ENCODE data around the gene EHD4.
A peak's percentile ranks its signal among the peaks of the same experiment; 100 is the strongest.

EHD4 gene

DNA sequence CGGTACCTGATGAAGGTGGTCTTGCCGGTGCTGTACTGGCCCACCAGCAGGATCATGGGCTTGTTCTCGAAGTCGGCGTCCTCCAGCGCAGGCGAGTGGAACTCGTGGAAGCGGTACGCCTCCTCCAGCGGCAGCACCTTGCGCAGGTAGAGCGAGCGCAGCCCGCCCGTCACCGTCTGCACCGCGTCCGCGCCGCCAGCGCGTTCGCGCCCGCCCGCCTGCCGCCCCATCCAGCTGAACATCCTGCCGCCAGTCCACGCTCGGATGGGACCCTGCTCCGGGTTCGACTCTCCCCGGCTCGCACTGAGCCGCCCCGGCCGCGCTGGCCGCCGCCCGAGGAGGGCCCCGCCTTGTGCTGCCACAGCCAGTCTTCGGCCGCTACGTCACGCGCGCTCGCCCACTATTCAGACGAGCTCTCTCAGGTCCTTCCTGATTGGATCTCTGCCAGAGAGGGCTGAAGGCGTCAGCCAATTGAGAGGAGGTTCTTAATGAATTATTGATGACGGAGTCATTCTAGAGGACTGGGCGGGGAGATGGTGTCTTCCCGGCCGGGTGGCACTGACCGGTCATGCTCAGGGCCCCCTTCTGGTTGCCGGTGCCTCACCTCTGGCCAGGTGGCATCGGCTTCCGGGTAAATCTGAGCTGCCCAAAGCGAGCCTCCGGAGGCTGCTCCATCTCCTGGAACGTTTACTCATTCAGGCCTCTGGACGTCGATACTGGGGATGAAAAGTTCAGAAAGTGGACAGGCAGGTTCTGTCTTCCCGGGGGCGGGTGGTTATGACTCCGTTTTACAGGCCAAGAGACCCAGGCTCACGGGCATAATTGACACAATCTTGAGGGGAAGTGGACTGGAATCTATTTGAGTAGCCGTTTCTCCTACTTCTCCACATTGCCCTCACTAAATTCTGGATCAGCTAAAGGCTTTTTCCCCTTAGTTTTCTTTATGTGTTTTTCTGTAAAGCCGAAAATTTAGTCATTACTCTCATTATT is at the start of gene EHD4:
Gene EHD4 (minus strand): TSS at position 305 of the 990 bp plus-strand sequence. CDS start 63 bp downstream, at position 242.
- DNase-seq (ENCODE audit: low read depth), result peak; percentile 99
- TF ChIP-seq, protein P1, sequence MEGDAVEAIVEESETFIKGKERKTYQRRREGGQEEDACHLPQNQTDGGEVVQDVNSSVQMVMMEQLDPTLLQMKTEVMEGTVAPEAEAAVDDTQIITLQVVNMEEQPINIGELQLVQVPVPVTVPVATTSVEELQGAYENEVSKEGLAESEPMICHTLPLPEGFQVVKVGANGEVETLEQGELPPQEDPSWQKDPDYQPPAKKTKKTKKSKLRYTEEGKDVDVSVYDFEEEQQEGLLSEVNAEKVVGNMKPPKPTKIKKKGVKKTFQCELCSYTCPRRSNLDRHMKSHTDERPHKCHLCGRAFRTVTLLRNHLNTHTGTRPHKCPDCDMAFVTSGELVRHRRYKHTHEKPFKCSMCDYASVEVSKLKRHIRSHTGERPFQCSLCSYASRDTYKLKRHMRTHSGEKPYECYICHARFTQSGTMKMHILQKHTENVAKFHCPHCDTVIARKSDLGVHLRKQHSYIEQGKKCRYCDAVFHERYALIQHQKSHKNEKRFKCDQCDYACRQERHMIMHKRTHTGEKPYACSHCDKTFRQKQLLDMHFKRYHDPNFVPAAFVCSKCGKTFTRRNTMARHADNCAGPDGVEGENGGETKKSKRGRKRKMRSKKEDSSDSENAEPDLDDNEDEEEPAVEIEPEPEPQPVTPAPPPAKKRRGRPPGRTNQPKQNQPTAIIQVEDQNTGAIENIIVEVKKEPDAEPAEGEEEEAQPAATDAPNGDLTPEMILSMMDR (IDR thresholded peaks at IDR 0.05; ENCODE audit: low read length, missing control alignments), result peak; percentile 23
- peak within 1 kb of the TSS; percentile 84 for H3K4me3 ChIP-seq (replicated peaks; ENCODE audit: low read depth, low read length)

DNA sequence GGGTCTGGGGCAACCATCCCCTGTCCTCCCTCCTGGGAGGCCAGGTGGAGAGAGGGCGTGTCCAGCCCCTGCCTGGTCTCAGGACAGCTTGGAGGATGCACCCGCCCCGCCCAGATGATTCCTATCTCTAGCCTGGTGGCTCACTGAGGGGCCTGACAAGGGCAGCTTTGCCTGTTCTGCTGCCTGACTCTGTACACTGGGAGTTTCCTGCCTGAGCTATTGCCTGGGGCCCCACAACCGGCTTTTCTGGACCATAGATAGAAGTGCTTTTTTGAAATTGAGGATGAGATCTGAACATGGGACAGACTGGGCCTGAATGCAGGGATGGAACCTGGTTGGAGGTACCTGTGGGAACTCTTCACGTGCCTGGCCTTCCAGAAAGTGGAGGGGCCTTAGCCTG is 49.2 kb upstream of the EHD4 start:
- TF ChIP-seq, protein P1 (IDR thresholded peaks at IDR 0.05; ENCODE audit: low read length, missing control alignments), result no peak
- no peak for DNase-seq (ENCODE audit: low read depth)
- no peak overlapping the region for H3K4me3 ChIP-seq (replicated peaks; ENCODE audit: low read depth, low read length)

DNA sequence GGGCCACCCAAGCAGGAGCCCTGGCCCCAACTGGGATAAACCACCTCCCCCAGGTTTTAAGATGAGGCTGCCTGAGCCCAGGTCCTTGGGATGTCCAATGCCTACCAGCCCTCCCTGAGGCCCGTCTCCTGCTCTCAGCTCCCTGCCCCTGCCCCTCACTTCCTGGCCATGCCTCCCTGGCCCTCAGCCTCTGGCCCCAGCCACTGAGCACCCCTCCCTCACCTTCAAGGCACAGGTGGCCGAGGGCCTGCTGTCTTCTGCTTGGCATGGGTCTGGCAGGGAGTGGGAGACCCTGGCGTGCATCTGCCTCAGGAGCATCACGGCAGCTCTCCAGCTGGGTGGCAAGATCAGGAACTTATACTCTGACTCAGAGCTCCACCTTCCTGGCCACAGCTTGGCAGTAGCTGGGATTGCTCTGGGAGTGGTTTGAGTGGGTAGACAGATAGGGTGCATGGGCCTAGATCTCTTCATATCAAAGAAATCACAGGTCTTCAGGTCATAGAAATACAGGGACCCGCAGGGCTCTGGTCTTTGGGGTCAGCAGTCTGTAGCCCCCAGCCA is 48.4 kb upstream of the EHD4 start, which contains the start of gene PLA2G4E:
Gene PLA2G4E (minus strand): TSS at position 330 of the 561 bp plus-strand sequence. CDS start 12 bp downstream, at position 318.
- TF ChIP-seq, protein P1 (IDR thresholded peaks at IDR 0.05; ENCODE audit: low read length, missing control alignments), result no peak
- H3K4me3 ChIP-seq (replicated peaks; ENCODE audit: low read depth, low read length), result no peak within 1 kb of the TSS
- DNase-seq (ENCODE audit: low read depth), result no peak

DNA sequence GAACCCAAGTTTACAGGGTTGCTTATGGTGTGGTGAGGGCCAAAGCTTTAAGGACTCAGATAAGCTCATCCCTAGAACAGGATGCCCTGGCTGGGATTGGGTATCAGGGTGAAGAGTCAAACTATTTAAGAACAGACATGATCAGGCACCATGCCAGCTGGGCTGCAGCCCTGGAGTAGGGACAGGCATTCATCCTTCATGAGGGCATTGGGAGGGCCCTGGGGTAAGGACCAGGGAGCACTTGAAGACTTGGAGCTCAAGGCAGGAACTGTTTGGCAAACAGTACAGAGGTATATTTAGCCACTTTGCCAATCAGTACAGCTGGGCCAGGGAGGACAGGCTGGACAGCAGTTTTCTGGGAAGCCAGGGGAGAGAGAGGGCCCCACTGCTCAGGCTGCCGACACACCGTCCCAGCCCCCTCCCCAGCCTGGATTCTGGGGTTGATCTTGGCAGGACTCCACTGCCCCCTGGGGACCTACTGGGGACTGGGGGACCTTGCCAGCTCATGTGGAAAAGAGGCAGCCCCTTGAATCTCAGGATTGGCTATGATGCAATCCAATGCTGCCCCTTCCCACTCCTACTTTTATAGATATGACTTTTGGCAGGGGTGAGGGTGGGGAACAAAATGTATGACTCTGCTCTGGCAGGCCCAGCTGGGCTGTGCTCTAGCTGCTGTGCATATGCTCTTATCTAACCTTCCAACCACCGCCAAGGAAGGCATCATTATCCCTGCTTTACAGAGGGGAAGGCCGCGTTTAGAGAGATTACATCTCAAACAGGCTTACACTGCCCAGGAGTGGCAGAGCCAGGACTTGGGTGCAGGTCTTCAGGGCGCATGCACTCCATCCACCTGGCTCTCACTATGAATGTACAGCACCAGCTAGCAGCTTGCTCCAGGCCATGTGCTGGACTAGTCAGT is 46.2 kb upstream of the EHD4 start:
- no peak for DNase-seq (ENCODE audit: low read depth)
- H3K4me3 ChIP-seq (replicated peaks; ENCODE audit: low read depth, low read length), result no peak overlapping the region
- TF ChIP-seq, protein P1 (IDR thresholded peaks at IDR 0.05; ENCODE audit: low read length, missing control alignments), result no peak

DNA sequence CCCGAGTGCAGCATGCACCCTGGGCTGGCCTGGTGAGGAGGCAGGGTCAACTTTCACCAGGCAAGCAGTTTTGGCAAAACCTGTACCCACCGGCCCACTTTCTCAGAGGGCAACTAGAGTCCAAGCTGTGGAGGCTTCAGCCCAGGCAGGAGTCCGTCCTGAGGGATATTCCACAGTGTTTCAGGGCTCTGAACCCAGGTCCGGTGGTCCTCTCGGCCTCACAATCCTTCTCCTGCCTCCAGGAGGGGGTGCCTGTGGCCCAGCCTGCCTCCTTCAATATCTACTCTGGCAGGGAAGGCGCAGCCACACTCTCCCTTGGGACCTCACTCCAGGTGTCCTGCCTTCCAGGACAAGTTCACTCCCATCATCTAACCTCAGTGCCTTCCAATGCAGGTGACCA is 44.6 kb upstream of the EHD4 start:
- TF ChIP-seq, protein P1 (IDR thresholded peaks at IDR 0.05; ENCODE audit: low read length, missing control alignments), result no peak
- no peak overlapping the region for H3K4me3 ChIP-seq (replicated peaks; ENCODE audit: low read depth, low read length)
- no peak for DNase-seq (ENCODE audit: low read depth)

DNA sequence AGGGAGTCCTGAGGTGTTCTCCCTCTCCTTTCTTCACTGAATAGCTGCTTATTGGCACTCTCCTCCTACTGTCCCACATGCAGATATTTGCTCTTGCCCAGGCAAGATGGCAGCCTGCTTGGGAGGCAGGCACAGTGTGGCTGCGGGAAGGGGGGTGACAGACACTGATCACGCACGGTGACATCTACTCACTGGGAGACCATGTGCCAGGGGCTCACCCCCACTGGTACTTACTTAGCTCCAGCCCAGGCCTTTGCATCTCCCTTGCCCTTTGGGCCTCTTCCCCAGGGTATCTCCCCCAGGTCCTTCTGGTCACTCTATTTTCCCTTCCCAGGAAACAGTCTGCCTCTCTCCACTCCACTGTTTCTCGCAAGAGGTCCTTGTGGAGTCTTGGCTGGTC is 42.0 kb upstream of the EHD4 start:
- H3K4me3 ChIP-seq (replicated peaks; ENCODE audit: low read depth, low read length), result no peak overlapping the region
- TF ChIP-seq, protein P1 (IDR thresholded peaks at IDR 0.05; ENCODE audit: low read length, missing control alignments), result no peak
- DNase-seq (ENCODE audit: low read depth), result no peak

All from fibroblast of pulmonary artery (primary cell).